IMR-90 (cell line): Measurements from ENCODE around the gene ZNF76.

ENCODE experiments used
- CEBPB ChIP-seq: IDR thresholded peaks from 2 replicates; pipeline ENCODE4 v1.6.1; 2012; ENCODE audit warnings: low read depth, low read length, improper control_type of control experiment
- CHD1 ChIP-seq: IDR thresholded peaks from 2 replicates; pipeline ENCODE4 v1.6.1; 2012; ENCODE audit warnings: low read depth, low read length, improper control_type of control experiment
- CTCF ChIP-seq: conservative IDR thresholded peaks from 2 replicates; pipeline ENCODE4 v1.5.1; 2012; ENCODE audit warnings: mild to moderate bottlenecking, low read depth, low read length, improper control_type of control experiment
- ELK1 ChIP-seq: fragments of 150-350 bp; IDR thresholded peaks from 2 replicates; pipeline ENCODE4 v1.6.1; 2016; ENCODE audit warnings: low read depth, mild to moderate bottlenecking, low read length, moderate library complexity, borderline replicate concordance
- FOS ChIP-seq: fragments of 150-350 bp; IDR thresholded peaks from 2 replicates; pipeline ENCODE4 v1.6.1; 2016; ENCODE audit warnings: low read depth, low read length
- MAFK ChIP-seq: IDR thresholded peaks from 2 replicates; pipeline ENCODE4 v1.6.1; 2012; ENCODE audit warnings: low read depth, low read length, improper control_type of control experiment
- MAZ ChIP-seq: IDR thresholded peaks from 2 replicates; pipeline ENCODE4 v1.6.1; 2012; ENCODE audit warnings: low read depth, mild to moderate bottlenecking, low read length, improper control_type of control experiment, moderate library complexity, borderline replicate concordance
- MXI1 ChIP-seq: IDR thresholded peaks from 2 replicates; pipeline ENCODE4 v1.6.1; 2012; ENCODE audit warnings: low read depth, mild to moderate bottlenecking, low read length, moderate library complexity, borderline replicate concordance
- POLR2A ChIP-seq: IDR thresholded peaks from 2 replicates; pipeline ENCODE4 v1.6.1; 2012; ENCODE audit warnings: mild to moderate bottlenecking, low read depth, low read length
- RAD21 ChIP-seq: IDR thresholded peaks from 2 replicates; pipeline ENCODE4 v1.6.1; 2012; ENCODE audit warnings: low read length, improper control_type of control experiment
- RCOR1 ChIP-seq: IDR thresholded peaks from 2 replicates; pipeline ENCODE4 v1.6.1; 2012; ENCODE audit warnings: mild to moderate bottlenecking, low read length, improper control_type of control experiment; ENCODE audit not compliant: insufficient replicate concordance
- RFX5 ChIP-seq: IDR thresholded peaks from 2 replicates; pipeline ENCODE4 v1.8.0; 2012; ENCODE audit warnings: low read depth, mild to moderate bottlenecking, low read length, moderate library complexity
- SMC3 ChIP-seq: fragments of 150-350 bp; IDR thresholded peaks from 2 replicates; pipeline ENCODE4 v1.6.1; 2016; ENCODE audit warnings: low read depth, mild to moderate bottlenecking, antibody characterized with exemption, low read length, moderate library complexity
- USF2 ChIP-seq: fragments of 150-350 bp; IDR thresholded peaks from 2 replicates; pipeline ENCODE4 v1.6.1; 2017; ENCODE audit warnings: mild to moderate bottlenecking, antibody characterized with exemption, low read length, low read depth

GRCh38 chr6:35239581-35239980 is 20.0 kb upstream of the ZNF76 start:
- TF ChIP-seq MAZ: no peak
- TF ChIP-seq CTCF: no peak
- no peak for TF ChIP-seq MAFK
- no peak for TF ChIP-seq CEBPB
- TF ChIP-seq CHD1: no peak
- TF ChIP-seq RFX5: no peak
- no peak for TF ChIP-seq POLR2A
- no peak for TF ChIP-seq RCOR1
- no peak for TF ChIP-seq USF2
- no peak for TF ChIP-seq MXI1
- TF ChIP-seq SMC3: no peak
- TF ChIP-seq FOS: no peak
- TF ChIP-seq RAD21: no peak
- no peak for TF ChIP-seq ELK1
